ENCODE results near the gene WDFY4. TPM values are rescaled to one million over a fixed set of nuclear protein-coding genes. Genes with fewer than 3 reads are reported as not detected.

Gene WDFY4
- total RNA-seq, 4 donors from 2014 or later, result 0.60 to 20.6 (median 5.1) TPM

DNA sequence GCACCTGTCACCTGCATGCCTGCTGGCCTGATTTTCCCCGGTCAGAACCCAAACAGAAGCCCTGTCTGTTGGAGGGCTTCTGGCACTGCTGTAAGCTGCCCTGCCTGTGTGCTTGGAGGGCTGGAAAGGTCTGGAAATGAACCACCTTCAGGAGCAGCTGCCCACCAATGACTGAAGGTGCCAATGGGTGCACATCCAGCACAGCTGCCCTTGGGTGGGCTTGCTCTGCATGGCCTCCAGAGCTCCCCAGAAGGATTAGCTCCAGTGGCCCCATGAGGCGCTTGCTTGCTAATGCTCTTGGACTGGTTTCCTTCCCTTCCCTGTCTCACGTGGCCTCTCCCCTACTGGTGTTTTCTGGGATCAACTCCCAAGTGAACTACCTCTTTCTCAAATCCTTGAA is 43.2 kb downstream of the WDFY4 start:
- in situ Hi-C loops (cut with MboI; ENCODE audit: low pct_ligation_motif_present in 1 of 4, low pct_unique_long_range_greater_than_20kb in 1 of 4, low sequenced_read_pairs in 3 of 4), result no loop called here
- WGBS, 2 donors (ENCODE audit: low coverage in 1 of 2), result 76% methylated on average over 3 of the region's 3 CpGs; no CpG with 5 or more reads in 1 of the 2 donors
- no peaks in the 10 kb centered on the region for H3K4me1 ChIP-seq
- H3K27me3 ChIP-seq, result no peaks in the 10 kb centered on the region
- H3K4me3 ChIP-seq, result no peak overlapping the region
- no peaks in the 10 kb centered on the region for H3K9me3 ChIP-seq
- no peak for DNase-seq
- intact Hi-C loops (cut with DNase I; ENCODE audit: low total_unique reads), result no loop called here
- TF ChIP-seq POLR2AphosphoS5 (IDR thresholded peaks at IDR 0.05) (no peak), POLR2A (IDR thresholded peaks at IDR 0.05) (no peak), EP300 (IDR thresholded peaks at IDR 0.05; ENCODE audit: low read depth) (no peak)
- TF ChIP-seq, protein P1, sequence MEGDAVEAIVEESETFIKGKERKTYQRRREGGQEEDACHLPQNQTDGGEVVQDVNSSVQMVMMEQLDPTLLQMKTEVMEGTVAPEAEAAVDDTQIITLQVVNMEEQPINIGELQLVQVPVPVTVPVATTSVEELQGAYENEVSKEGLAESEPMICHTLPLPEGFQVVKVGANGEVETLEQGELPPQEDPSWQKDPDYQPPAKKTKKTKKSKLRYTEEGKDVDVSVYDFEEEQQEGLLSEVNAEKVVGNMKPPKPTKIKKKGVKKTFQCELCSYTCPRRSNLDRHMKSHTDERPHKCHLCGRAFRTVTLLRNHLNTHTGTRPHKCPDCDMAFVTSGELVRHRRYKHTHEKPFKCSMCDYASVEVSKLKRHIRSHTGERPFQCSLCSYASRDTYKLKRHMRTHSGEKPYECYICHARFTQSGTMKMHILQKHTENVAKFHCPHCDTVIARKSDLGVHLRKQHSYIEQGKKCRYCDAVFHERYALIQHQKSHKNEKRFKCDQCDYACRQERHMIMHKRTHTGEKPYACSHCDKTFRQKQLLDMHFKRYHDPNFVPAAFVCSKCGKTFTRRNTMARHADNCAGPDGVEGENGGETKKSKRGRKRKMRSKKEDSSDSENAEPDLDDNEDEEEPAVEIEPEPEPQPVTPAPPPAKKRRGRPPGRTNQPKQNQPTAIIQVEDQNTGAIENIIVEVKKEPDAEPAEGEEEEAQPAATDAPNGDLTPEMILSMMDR (IDR thresholded peaks at IDR 0.05), result no peak
- H3K27ac ChIP-seq, result no peak overlapping the region
- no peaks in the 10 kb centered on the region for H3K36me3 ChIP-seq

DNA sequence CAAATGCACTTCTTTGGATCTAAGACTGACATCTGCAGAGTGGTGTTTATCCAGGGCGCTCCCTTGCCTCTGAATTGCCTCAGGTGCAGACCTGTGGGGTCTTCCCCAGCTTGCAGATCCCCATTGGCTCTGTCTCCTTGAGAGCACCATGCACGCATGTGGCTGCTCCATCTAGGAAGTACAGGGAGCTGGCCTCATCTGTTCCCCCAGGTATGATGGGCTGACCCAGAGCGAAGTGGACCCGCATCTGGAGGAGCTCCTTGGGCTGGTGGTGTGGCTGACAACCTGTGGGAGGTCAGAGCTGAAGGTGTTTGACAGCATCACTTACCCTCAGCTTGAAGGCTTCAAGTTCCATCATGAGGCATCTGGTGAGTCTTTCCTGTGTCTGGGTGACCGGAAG is 44.5 kb downstream of the WDFY4 start:
- Histone ChIP-seq H3K4me3 (no peak overlapping the region), H3K27ac (no peak overlapping the region), H3K4me1 (no peaks in the 10 kb centered on the region), H3K27me3 (no peaks in the 10 kb centered on the region), H3K36me3 (no peaks in the 10 kb centered on the region), H3K9me3 (no peaks in the 10 kb centered on the region)
- WGBS, 2 donors (ENCODE audit: low coverage in 1 of 2), result 95% methylated on average over 3 of the region's 5 CpGs; no CpG with 5 or more reads in 1 of the 2 donors
- TF ChIP-seq POLR2A (IDR thresholded peaks at IDR 0.05), result no peak
- no peak for TF ChIP-seq EP300 (IDR thresholded peaks at IDR 0.05; ENCODE audit: low read depth)
- TF ChIP-seq POLR2AphosphoS5 (IDR thresholded peaks at IDR 0.05), result no peak
- TF ChIP-seq, protein P1 (IDR thresholded peaks at IDR 0.05), result no peak
- intact Hi-C loops (cut with DNase I; ENCODE audit: low total_unique reads), result no loop called here
- no peak for DNase-seq
- in situ Hi-C loops (cut with MboI; ENCODE audit: low pct_ligation_motif_present in 1 of 4, low pct_unique_long_range_greater_than_20kb in 1 of 4, low sequenced_read_pairs in 3 of 4), result no loop called here

DNA sequence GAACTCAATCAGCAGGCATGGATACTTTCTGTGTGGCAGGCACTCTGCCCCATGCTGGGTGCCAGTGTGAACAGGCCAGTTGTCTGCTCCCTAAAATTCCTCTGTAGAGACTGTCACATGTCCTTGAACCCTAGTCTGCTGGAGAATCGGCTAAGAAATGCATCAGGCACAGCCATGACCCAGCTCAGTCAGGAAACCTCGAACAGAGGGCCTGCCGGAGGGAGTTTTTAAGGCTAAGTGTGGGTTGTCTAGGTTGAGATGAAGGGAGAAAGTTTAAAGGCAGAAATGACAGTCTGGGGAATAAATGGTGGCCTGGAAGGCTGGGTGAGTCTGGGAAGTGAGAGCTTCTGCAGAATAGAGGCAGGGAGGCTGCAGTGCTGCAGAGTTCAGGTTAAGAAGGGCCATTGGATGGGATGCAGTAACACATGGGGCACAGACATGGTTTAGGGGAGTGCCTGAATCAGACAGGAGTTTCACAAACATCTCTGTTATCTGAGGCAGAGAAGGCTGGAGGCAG is 45.3 kb downstream of the WDFY4 start:
- in situ Hi-C loops (cut with MboI; ENCODE audit: low pct_ligation_motif_present in 1 of 4, low pct_unique_long_range_greater_than_20kb in 1 of 4, low sequenced_read_pairs in 3 of 4) (no loop called here), intact Hi-C loops (cut with DNase I; ENCODE audit: low total_unique reads) (no loop called here)

DNA sequence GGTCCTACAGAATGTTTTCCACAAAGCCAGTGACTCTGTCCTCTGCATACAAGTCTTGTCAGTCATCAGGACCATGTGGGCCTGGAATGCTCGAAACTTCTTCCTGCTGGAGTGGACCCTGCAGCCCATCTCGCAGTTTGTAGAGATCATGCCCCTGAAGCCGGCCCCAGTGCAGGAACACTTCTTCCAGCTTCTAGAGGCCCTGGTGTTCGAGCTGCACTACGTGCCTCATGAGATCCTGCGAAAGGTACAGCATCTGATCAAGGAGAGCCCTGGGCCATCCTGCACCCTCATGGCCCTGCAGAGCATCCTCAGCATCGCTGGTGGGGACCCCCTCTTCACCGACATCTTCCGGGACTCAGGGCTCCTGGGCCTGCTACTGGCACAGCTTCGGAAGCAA is 46.5 kb downstream of the WDFY4 start:
- H3K27ac ChIP-seq, result no peak overlapping the region
- no peaks in the 10 kb centered on the region for H3K27me3 ChIP-seq
- WGBS, 2 donors (ENCODE audit: low coverage in 1 of 2), result 20 to 92% methylated on average over 1 to 10 of the region's 10 CpGs
- H3K4me1 ChIP-seq, result no peaks in the 10 kb centered on the region
- in situ Hi-C loops (cut with MboI; ENCODE audit: low pct_ligation_motif_present in 1 of 4, low pct_unique_long_range_greater_than_20kb in 1 of 4, low sequenced_read_pairs in 3 of 4) (no loop called here), intact Hi-C loops (cut with DNase I; ENCODE audit: low total_unique reads) (no loop called here)
- H3K4me3 ChIP-seq, result no peak overlapping the region
- DNase-seq, result no peak
- no peaks in the 10 kb centered on the region for H3K36me3 ChIP-seq
- TF ChIP-seq, protein P1 (IDR thresholded peaks at IDR 0.05), result no peak
- no peak for TF ChIP-seq POLR2AphosphoS5 (IDR thresholded peaks at IDR 0.05)
- TF ChIP-seq EP300 (IDR thresholded peaks at IDR 0.05; ENCODE audit: low read depth), result no peak
- no peak for TF ChIP-seq POLR2A (IDR thresholded peaks at IDR 0.05)
- H3K9me3 ChIP-seq, result no peaks in the 10 kb centered on the region

More for the DNA sequence above, 45.3 kb downstream of the WDFY4 start:
- no peak for DNase-seq
- no peaks in the 10 kb centered on the region for H3K4me1 ChIP-seq
- no peaks in the 10 kb centered on the region for H3K9me3 ChIP-seq
- H3K4me3 ChIP-seq, result no peak overlapping the region
- no peak overlapping the region for H3K27ac ChIP-seq
- no peaks in the 10 kb centered on the region for H3K36me3 ChIP-seq
- WGBS, 2 donors (ENCODE audit: low coverage in 1 of 2), result 80% methylated on average over 1 to 3 of the region's 3 CpGs
- TF ChIP-seq EP300 (IDR thresholded peaks at IDR 0.05; ENCODE audit: low read depth), result no peak
- TF ChIP-seq POLR2AphosphoS5 (IDR thresholded peaks at IDR 0.05), result no peak
- no peak for TF ChIP-seq POLR2A (IDR thresholded peaks at IDR 0.05)
- TF ChIP-seq, protein P1 (IDR thresholded peaks at IDR 0.05), result no peak
- H3K27me3 ChIP-seq, result no peaks in the 10 kb centered on the region
